22Rv1 (cell line): ENCODE data around the gene ADAMTS2.

Experiments
- H3K27ac ChIP-seq: fragments of 450-650 bp; 2 replicates; pipeline ENCODE4 v1.5.1; 2017
- ZFX ChIP-seq: fragments of 450-650 bp; IDR thresholded peaks from 2 replicates; pipeline ENCODE4 v1.6.1; 2017; ENCODE audit warnings: antibody characterized with exemption, borderline replicate concordance
- TF ChIP-seq, protein P1 (sequence below): fragments of 450-650 bp; IDR thresholded peaks from 2 replicates; pipeline ENCODE4 v1.5.1; 2017; ENCODE audit warnings: mild to moderate bottlenecking

ADAMTS2 gene

DNA sequence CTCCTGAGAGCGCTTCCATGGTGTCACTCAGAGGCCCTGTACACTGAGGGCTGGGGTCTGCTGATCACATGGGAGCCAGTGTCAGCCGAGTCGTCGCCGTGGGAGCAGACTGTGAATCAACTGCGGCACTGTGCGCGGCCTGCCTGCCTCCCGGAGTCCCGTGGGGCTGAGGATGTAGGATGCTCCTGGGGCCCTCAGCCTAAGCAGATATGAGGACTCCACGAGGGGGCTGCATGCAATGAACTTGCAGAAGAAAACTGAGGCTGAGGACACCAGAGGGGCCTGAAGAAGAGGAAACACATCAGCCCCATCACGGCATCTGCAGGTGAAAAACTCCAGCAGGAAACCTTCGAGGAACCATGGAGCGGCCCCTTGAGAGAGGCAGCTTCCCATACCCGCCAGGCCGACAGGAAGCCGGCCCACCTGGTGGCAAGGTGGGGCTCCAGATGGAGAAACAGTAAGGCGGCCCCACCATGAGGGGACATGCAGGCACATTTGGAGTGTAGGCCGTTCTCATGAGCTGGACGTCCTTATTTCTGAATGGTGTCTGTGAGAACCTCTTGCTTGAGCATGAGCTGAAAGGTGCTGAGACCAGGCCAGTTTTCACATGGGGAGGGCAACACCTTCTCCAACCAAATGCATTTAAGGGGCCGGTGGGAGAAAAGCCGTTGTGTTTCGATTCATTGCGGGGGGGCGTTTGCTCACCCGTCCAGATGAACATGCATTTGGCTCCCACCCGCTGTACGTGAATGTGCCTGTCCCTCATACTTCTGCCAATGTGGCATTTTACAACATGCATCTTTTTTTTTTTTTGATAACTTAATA is 35.2 kb upstream of the ADAMTS2 start:
- H3K27ac ChIP-seq, result no peak overlapping the region
- TF ChIP-seq ZFX, result no peak
- TF ChIP-seq, protein P1, sequence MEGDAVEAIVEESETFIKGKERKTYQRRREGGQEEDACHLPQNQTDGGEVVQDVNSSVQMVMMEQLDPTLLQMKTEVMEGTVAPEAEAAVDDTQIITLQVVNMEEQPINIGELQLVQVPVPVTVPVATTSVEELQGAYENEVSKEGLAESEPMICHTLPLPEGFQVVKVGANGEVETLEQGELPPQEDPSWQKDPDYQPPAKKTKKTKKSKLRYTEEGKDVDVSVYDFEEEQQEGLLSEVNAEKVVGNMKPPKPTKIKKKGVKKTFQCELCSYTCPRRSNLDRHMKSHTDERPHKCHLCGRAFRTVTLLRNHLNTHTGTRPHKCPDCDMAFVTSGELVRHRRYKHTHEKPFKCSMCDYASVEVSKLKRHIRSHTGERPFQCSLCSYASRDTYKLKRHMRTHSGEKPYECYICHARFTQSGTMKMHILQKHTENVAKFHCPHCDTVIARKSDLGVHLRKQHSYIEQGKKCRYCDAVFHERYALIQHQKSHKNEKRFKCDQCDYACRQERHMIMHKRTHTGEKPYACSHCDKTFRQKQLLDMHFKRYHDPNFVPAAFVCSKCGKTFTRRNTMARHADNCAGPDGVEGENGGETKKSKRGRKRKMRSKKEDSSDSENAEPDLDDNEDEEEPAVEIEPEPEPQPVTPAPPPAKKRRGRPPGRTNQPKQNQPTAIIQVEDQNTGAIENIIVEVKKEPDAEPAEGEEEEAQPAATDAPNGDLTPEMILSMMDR, result no peak

DNA sequence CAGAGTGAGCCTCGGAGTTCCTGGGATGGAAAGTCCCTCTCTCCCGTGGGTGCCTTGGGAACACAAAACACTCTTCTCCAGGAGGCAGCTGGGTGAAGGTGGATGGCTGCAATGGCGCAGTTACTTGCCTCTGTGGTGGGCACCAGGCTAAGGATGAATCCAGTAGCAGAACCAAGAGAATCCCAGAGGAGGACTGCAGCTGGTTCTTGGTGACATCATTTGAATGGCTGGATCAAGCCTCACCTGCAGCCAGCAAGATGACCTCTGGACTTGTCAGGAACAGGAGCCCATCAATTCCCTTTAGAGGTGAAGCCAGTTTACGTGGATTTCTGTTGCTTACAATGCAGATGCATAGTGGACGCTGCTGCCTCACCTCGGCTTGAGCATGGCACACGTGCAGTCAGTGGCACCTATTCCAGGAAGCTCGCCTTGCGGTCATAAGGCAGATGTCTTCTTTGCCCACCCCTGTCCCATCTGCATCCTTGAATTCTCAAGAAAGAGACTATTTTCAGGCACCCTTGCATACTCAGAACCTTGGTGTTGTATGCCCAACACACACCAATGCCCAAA is 34.1 kb upstream of the ADAMTS2 start:
- TF ChIP-seq ZFX, result no peak
- TF ChIP-seq, protein P1, result no peak
- no peak overlapping the region for H3K27ac ChIP-seq

DNA sequence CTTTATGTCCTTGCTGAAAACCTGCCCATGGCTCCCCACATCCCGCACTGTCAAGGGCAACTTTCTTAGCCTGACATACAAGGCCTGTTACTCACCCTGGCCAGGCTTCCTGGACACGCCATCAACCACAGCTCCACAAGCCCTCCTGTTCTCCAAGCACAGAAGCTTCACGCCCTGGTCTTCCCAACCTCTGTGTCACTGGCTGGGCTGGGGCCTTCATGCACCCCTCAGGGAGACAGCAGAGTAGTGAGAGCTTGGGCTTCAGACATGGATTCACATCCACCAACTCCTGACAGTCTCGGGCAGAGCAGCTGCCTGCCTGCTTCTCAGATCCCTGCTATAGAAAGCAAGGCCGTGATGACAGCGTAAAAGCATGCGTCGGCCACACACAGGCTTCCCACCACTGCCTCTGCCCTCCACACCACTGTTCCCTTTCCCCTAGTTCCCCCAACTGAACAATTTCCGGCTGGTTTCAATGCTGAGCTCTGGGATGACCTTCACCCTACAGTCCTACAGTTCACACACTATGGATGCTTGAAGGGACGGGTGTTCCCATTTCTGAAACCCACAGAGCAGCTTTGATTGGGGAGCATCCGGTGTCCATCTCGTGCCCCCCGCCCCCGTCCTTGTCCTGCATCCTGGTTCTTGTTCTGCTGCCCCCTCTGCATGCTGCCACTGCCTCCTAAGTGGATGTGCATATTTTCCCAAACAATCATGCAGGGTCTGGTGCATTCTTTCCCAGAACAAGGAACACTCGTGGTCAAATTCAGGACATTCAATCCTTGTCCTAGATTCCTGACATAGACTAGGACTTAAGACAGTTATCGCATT is 33.4 kb upstream of the ADAMTS2 start:
- no peak for TF ChIP-seq ZFX
- TF ChIP-seq, protein P1, result no peak
- no peak overlapping the region for H3K27ac ChIP-seq

DNA sequence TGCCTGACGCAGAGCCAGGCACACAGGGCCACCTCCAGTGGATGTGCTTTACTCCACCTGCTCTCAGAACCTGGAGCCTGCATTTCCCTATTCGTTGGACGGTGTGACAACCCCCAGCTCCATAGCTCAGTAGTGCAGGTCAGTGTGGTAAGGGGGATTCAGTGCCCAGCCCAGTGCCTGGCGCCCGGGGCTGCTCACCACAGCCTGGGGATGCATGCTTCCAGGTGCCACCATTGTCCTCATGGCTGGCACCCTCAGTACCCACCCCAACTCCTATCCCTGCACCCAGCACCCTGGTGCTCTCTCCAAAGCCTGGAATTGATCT is 32.8 kb upstream of the ADAMTS2 start:
- TF ChIP-seq, protein P1, result no peak
- no peak for TF ChIP-seq ZFX
- no peak overlapping the region for H3K27ac ChIP-seq

DNA sequence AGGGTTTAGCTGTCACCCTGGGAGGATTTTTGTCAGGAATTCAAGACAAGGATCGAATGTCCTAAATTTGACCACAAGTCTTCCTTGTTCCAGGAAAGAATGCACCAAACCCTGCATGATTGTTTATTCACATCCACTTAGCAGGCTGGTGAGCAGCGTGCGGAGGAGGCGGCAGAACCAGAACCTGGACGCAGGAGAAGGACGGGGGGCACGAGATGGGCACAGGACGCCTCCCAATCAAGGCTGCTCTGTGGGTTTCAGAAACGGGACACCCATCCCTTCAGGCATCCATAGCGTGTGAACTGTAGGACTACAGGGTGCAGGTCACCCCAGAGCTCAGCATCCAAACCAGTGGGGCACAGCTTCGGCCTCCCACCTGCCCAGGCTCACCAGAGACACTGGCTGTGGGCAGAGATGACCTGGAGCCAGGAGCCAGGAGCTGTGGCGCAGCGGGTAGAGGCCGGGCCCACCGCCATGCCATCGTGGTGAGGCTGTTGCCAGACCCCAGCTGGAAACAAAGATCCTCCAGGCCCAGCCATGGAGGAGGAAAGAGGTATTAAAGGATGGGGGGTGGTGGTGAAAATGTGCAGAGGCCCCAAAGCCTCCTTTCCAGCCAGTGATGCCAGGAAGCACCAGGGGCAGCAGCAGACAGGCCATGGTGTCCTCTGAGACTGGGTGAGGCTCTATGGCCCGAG is 32.3 kb upstream of the ADAMTS2 start:
- no peak overlapping the region for H3K27ac ChIP-seq
- TF ChIP-seq ZFX, result no peak
- TF ChIP-seq, protein P1, result no peak

DNA sequence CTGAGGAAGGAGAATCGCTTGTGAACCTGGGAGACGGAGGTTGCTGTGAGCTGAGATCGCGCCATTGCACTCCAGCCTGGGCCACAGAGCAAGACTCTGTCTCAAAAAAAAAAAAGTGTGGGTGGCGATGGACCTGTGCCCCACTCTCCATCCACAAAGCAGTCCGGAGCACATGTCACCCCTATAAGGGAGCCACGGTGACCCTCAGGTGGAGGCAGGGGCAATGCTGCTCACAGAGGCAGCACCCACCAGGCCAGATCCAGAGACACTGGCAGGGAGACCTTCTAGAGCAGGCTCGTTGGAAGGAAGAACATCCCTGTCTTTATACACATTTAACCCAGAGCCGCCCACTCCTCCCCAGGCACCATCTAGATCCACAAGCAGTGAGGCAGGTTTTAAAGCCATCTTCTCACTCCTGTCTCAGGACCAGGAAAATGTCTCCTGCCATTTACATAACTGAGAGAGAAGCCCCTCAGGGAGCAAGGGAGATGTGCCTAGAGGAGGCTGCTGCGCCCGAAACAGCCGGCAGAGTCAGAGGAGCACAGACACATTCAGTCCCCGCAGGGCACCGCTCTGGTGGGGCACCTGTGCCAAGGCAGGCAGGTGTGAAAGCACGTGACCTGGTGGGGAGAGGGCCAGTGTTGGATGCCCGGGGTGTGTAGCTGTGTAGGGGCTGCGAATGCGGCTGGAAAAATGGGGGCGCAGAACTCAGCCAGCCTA is 31.6 kb upstream of the ADAMTS2 start:
- TF ChIP-seq ZFX, result no peak
- TF ChIP-seq, protein P1, result no peak
- no peak overlapping the region for H3K27ac ChIP-seq
